Stimulated activated CD4-positive, alpha-beta T cell treated with anti-CD3 and anti-CD28 coated beads, Interleukin-2, amount 100 ng/mL, for 24 hours (primary cell): ENCODE data around the gene SETD4.
"Not testable (repeated sequence)": the region's sequence is repeated elsewhere in the genome, so short reads cannot be mapped to it uniquely, and the experiment has no call there.

Experiments
- DNase-seq, 2 donors: peaks; one replicate each; pipeline ENCODE4 v3.0.0-alpha.2; 2020

SETD4 gene

DNA sequence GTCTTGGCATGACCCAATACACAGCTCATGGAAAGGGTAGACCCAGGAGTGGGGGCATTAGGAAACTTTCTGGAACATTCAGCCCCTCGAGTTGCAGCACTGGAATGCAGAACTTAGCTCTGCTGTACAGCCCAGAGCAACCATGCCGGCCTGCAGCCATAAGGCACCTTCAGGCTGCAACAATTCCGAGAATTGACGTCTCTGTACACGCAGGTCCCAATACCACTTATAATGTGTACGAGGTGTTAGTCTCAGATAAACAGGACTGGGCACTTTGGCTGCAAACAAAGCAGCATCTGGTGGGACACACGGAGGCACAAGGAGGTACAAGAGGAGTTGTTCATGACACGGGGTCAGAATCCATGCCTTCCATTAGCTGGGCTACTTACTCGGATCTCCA lies 17.4 kb upstream of the SETD4 start:
- DNase-seq = no peak

- DNase-seq = no peak
These were observed 16.7 kb upstream of the SETD4 start for GRCh38 chr21:36076878-36077655.

GRCh38 chr21:36075953-36076352 lies 15.6 kb upstream of the SETD4 start:
- DNase-seq = no peak

GRCh38 chr21:36075171-36075570 lies 14.8 kb upstream of the SETD4 start:
- no peak for DNase-seq

DNA sequence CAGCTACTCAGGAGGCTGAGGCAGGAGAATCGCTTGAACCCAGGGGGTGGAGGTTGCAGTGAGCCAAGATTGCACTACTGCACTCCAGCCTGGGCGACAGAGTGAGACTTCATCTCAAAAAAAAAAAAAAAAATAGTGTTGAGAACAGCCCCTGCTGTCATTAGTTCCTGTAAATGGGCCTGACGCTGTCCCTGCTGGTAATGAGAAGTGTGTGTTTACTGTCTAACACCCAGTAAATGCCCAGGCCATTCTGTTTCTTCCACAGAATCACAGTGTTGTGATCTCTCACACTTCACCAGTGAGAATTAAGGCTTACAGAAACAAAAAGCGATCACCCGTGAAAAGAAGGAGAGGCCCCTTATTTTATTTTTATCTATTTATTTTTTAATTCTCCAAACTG lies 13.6 kb upstream of the SETD4 start:
- not testable (repeated sequence) for DNase-seq

GRCh38 chr21:36073181-36073580 lies 12.9 kb upstream of the SETD4 start:
- DNase-seq = no peak

GRCh38 chr21:36072453-36073162 lies 12.3 kb upstream of the SETD4 start:
- DNase-seq = no peak

- DNase-seq = no peak
These were observed 10.7 kb upstream of the SETD4 start for GRCh38 chr21:36070999-36071398.

GRCh38 chr21:36069713-36070583 lies 9.6 kb upstream of the SETD4 start, which contains the start of gene CBR1:
Gene CBR1 (plus strand): TSS chr21:36070024. CDS start chr21:36070116, 92 bp downstream.
- DNase-seq = peak; percentile 89 to 90

GRCh38 chr21:36068748-36069398 lies 8.5 kb upstream of the SETD4 start:
- DNase-seq = no peak

DNA sequence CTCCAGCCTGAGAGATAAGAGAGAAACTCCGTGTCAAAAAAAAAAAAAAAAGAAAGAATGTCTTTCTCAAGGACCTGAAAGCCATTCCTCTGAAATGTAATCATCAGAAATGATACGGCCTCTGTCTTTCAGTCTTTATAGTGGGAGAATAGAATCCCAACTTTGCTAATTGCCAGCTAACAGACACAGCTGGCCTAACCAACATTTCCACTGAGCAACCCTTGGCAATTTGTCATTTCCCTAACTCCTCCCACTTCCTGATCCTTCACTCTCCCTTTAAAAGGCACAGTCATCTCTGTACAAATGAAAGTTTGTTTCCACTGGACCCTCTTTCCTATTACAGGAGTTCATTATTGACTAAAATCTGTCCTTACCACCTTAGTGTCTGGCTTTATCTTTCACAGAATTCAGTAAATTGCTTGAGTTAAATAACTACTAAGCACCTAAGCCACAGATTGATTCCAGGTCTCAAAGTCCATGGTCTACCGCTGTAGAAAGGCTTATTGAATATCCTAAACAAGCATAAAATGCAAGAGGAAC lies 5.2 kb upstream of the SETD4 start:
- no peak for DNase-seq

GRCh38 chr21:36064085-36064460 lies 3.7 kb upstream of the SETD4 start:
- no peak for DNase-seq

- no peak for DNase-seq
These were observed 3.2 kb upstream of the SETD4 start for GRCh38 chr21:36063375-36064084.

GRCh38 chr21:36061445-36061844 lies 1.1 kb upstream of the SETD4 start:
- DNase-seq = no peak

- peak; percentile 39 to 40 for DNase-seq
These were observed 535 bp downstream of the SETD4 start for GRCh38 chr21:36059823-36060158.

- no peak for DNase-seq
These were observed 4.8 kb downstream of the SETD4 start for GRCh38 chr21:36055551-36055950.

DNA sequence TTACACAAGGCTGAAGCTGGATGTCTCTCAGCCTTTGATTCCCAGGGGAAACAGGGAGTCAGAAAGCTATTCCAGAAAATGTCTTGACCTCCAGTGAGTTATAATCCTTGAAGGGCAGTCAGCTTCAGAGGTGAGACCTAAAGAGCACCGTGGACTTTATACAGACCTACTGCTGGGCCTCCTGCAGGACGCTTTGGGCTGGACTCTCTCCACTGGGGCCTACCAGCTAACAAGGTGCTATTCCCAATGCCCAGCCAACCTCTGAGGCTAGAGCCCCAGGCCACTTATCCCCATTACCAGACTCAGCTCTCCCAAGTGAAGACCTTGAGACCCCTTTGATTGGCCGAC lies 6.6 kb downstream of the SETD4 start:
- DNase-seq = no peak

- DNase-seq = no peak
These were observed 7.2 kb downstream of the SETD4 start for GRCh38 chr21:36052860-36053714.

- DNase-seq = no peak
These were observed 12.0 kb downstream of the SETD4 start for GRCh38 chr21:36048357-36048756.

- no peak for DNase-seq
These were observed 13.2 kb downstream of the SETD4 start for GRCh38 chr21:36047139-36047538.

GRCh38 chr21:36045993-36046392 lies 14.3 kb downstream of the SETD4 start:
- no peak for DNase-seq
